ENCODE data around the gene NGFR.

DNA sequence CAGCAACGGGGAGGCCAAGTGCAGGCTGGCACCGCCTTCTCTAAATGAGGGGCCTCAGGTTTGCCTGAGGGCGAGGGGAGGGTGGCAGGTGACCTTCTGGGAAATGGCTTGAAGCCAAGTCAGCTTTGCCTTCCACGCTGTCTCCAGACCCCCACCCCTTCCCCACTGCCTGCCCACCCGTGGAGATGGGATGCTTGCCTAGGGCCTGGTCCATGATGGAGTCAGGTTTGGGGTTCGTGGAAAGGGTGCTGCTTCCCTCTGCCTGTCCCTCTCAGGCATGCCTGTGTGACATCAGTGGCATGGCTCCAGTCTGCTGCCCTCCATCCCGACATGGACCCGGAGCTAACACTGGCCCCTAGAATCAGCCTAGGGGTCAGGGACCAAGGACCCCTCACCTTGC, 18.5 kb downstream of the NGFR start:
- no peak for TF ChIP-seq CTCF (IDR thresholded peaks at IDR 0.05; ENCODE audit: low read depth, low read length, poor library complexity, severe bottlenecking)
- no peak for TF ChIP-seq EZH2phosphoT487 (IDR thresholded peaks at IDR 0.05; ENCODE audit: borderline replicate concordance, low read length)
